ENCODE data around the gene CHSY1. TPM values are rescaled to one million over a fixed set of nuclear protein-coding genes. Genes with fewer than 3 reads are reported as not detected.

The CHSY1 gene
- total RNA-seq, 4 donors from 2014 or later: 8.8 to 19.3 (median 11.4) TPM

GRCh38 chr15:101248274-101248673, 3.6 kb downstream of the CHSY1 start:
- H3K4me3 ChIP-seq: no peak overlapping the region
- no peaks in the 10 kb centered on the region for H3K36me3 ChIP-seq
- peaks cover 45 to 85% (median 65%) of the 10 kb centered on the region in 3 donors for H3K4me1 ChIP-seq
- H3K9me3 ChIP-seq: no peaks in the 10 kb centered on the region
- H3K27me3 ChIP-seq: no peaks in the 10 kb centered on the region
- TF ChIP-seq POLR2A (IDR thresholded peaks at IDR 0.05) (no peak), CTCF (IDR thresholded peaks at IDR 0.05) (no peak)
- intact Hi-C loops (cut with DNase I): no loop called here
- no peak overlapping the region for H3K27ac ChIP-seq
- DNase-seq: no peak
- WGBS, 2 donors: 46 to 57% methylated on average over 3 of the region's 3 CpGs

GRCh38 chr15:101246824-101247745, 4.8 kb downstream of the CHSY1 start:
- no peak for DNase-seq
- Histone ChIP-seq H3K36me3 (no peaks in the 10 kb centered on the region), H3K9me3 (no peaks in the 10 kb centered on the region), H3K27ac (peak overlapping the region in 3 of 4 donors; percentile 19 to 70 (median 57)), H3K4me3 (peak overlapping the region in 1 of 4 donors; percentile 18), H3K4me1 (peaks cover 57 to 89% (median 72%) of the 10 kb centered on the region in 3 donors), H3K27me3 (no peaks in the 10 kb centered on the region)
- TF ChIP-seq CTCF (IDR thresholded peaks at IDR 0.05) (no peak), POLR2A (IDR thresholded peaks at IDR 0.05) (no peak)
- intact Hi-C loops (cut with DNase I): no loop called here
- WGBS, 2 donors: 71 to 78% methylated on average over 10 of the region's 10 CpGs

GRCh38 chr15:101246391-101246790, 5.5 kb downstream of the CHSY1 start:
- intact Hi-C loops (cut with DNase I): no loop called here
- 25 to 41% methylated on average over 6 of the region's 6 CpGs for WGBS, 2 donors

GRCh38 chr15:101244889-101245668, 6.8 kb downstream of the CHSY1 start:
- H3K27me3 ChIP-seq: no peaks in the 10 kb centered on the region
- H3K27ac ChIP-seq: peak overlapping the region in 3 of 4 donors; percentile 19 to 70 (median 47)
- H3K4me3 ChIP-seq: no peak overlapping the region
- H3K4me1 ChIP-seq: peaks cover 52 to 100% (median 74%) of the 10 kb centered on the region in 3 donors
- no peaks in the 10 kb centered on the region for H3K36me3 ChIP-seq
- TF ChIP-seq POLR2A (IDR thresholded peaks at IDR 0.05) (no peak), CTCF (IDR thresholded peaks at IDR 0.05) (no peak)
- intact Hi-C loops (cut with DNase I): no loop called here
- no peak for DNase-seq
- no peaks in the 10 kb centered on the region for H3K9me3 ChIP-seq
- 90 to 95% methylated on average over 11 to 12 of the region's 14 CpGs for WGBS, 2 donors

More at GRCh38 chr15:101246391-101246790, 5.5 kb downstream of the CHSY1 start:
- TF ChIP-seq POLR2A (IDR thresholded peaks at IDR 0.05): no peak
- no peak for TF ChIP-seq CTCF (IDR thresholded peaks at IDR 0.05)
- no peak for DNase-seq
- Histone ChIP-seq H3K27ac (peak overlapping the region in 2 of 4 donors; percentile 57 to 70), H3K36me3 (no peaks in the 10 kb centered on the region), H3K4me3 (peak overlapping the region in 1 of 4 donors; percentile 18), H3K9me3 (no peaks in the 10 kb centered on the region), H3K4me1 (peaks cover 57 to 96% (median 74%) of the 10 kb centered on the region in 3 donors), H3K27me3 (no peaks in the 10 kb centered on the region)
